WTC11 (cell line): Measurements from ENCODE around the gene PTPN6. TPM values are rescaled to one million over a fixed set of nuclear protein-coding genes. Genes with fewer than 3 reads are reported as not detected.

Source experiments
- ATF1 ChIP-seq: sonication (generic); formaldehyde crosslinking; IDR thresholded peaks from 2 replicates; pipeline ENCODE4 v1.8.1; 2023; ENCODE audit warnings: mild to moderate bottlenecking, moderate library complexity, missing genetic modification reagents
- CDX4 ChIP-seq: fragments of 250-450 bp; sonication (Bioruptor Pico); IDR thresholded peaks from 2 replicates; pipeline ENCODE4 v1.9.0; 2021; ENCODE audit warnings: moderate library complexity, mild to moderate bottlenecking, inconsistent platforms, borderline replicate concordance
- CREB1 ChIP-seq: sonication (generic); formaldehyde crosslinking; IDR thresholded peaks from 2 replicates; pipeline ENCODE4 v1.8.0; 2023; ENCODE audit warnings: mild to moderate bottlenecking, missing genetic modification reagents
- ERG ChIP-seq: fragments of 250-450 bp; sonication (Bioruptor Pico); IDR thresholded peaks from 2 replicates; pipeline ENCODE4 v1.8.0; 2021; ENCODE audit warnings: mild to moderate bottlenecking
- ESRRA ChIP-seq: sonication (generic); formaldehyde crosslinking; IDR thresholded peaks from 2 replicates; pipeline ENCODE4 v1.8.1; 2022; ENCODE audit warnings: mild to moderate bottlenecking, missing genetic modification reagents, borderline replicate concordance
- FOXK1 ChIP-seq: sonication (generic); formaldehyde crosslinking; IDR thresholded peaks from 2 replicates; pipeline ENCODE4 v1.8.0; 2022; ENCODE audit warnings: mild to moderate bottlenecking, moderate library complexity, missing genetic modification reagents
- GRHL2 ChIP-seq: fragments of 250-450 bp; sonication (Bioruptor Pico); IDR thresholded peaks from 2 replicates; pipeline ENCODE4 v1.8.0; 2022; ENCODE audit warnings: mild to moderate bottlenecking, moderate library complexity; ENCODE audit not compliant: insufficient replicate concordance, severe bottlenecking
- JAZF1 ChIP-seq: fragments of 250-450 bp; sonication (Bioruptor Pico); IDR thresholded peaks from 2 replicates; pipeline ENCODE4 v1.9.0; 2021; ENCODE audit warnings: moderate library complexity, mild to moderate bottlenecking, inconsistent platforms
- NFATC4 ChIP-seq: fragments of 250-450 bp; sonication (Bioruptor Pico); IDR thresholded peaks from 2 replicates; pipeline ENCODE4 v1.9.0; 2021; ENCODE audit warnings: mild to moderate bottlenecking
- NFE2L1 ChIP-seq: sonication (generic); formaldehyde crosslinking; IDR thresholded peaks from 2 replicates; pipeline ENCODE4 v1.8.1; 2023; ENCODE audit warnings: missing genetic modification reagents
- NFYB ChIP-seq: sonication (generic); formaldehyde crosslinking; conservative IDR thresholded peaks from 2 replicates; pipeline ENCODE4 v1.8.0; 2022; ENCODE audit warnings: low read depth, missing genetic modification reagents
- NR3C1 ChIP-seq: sonication (generic); formaldehyde crosslinking; conservative IDR thresholded peaks from 2 replicates; pipeline ENCODE4 v1.8.1; 2023; ENCODE audit warnings: low read depth, mild to moderate bottlenecking, missing genetic modification reagents
- PREB ChIP-seq: sonication (generic); formaldehyde crosslinking; IDR thresholded peaks from 2 replicates; pipeline ENCODE4 v1.8.1; 2022; ENCODE audit warnings: mild to moderate bottlenecking, missing genetic modification reagents, moderate library complexity, borderline replicate concordance
- RORB ChIP-seq: fragments of 250-450 bp; sonication (Bioruptor Pico); IDR thresholded peaks from 2 replicates; pipeline ENCODE4 v1.9.0; 2021; ENCODE audit warnings: mild to moderate bottlenecking
- SMAD3 ChIP-seq: sonication (generic); formaldehyde crosslinking; IDR thresholded peaks from 2 replicates; pipeline ENCODE4 v1.8.0; 2022; ENCODE audit warnings: missing genetic modification reagents, mild to moderate bottlenecking, borderline replicate concordance
- SOX15 ChIP-seq: fragments of 250-450 bp; sonication (Bioruptor Pico); IDR thresholded peaks from 2 replicates; pipeline ENCODE4 v1.9.0; 2021; ENCODE audit warnings: mild to moderate bottlenecking
- SP1 ChIP-seq: sonication (generic); formaldehyde crosslinking; conservative IDR thresholded peaks from 2 replicates; pipeline ENCODE4 v1.8.1; 2022; ENCODE audit warnings: missing genetic modification reagents
- STAT6 ChIP-seq: sonication (generic); formaldehyde crosslinking; conservative IDR thresholded peaks from 2 replicates; pipeline ENCODE4 v1.8.1; 2023; ENCODE audit warnings: mild to moderate bottlenecking, low read depth, missing genetic modification reagents, moderate library complexity
- ZBTB21 ChIP-seq: sonication (generic); formaldehyde crosslinking; IDR thresholded peaks from 2 replicates; pipeline ENCODE4 v1.8.1; 2023; ENCODE audit warnings: mild to moderate bottlenecking, missing genetic modification reagents, borderline replicate concordance
- ZNF121 ChIP-seq: sonication (generic); formaldehyde crosslinking; IDR thresholded peaks from 2 replicates; pipeline ENCODE4 v1.8.0; 2023; ENCODE audit warnings: missing genetic modification reagents
- ZNF232 ChIP-seq: sonication (generic); formaldehyde crosslinking; IDR thresholded peaks from 2 replicates; pipeline ENCODE4 v1.8.0; 2022; ENCODE audit warnings: mild to moderate bottlenecking, missing genetic modification reagents
- ZNF281 ChIP-seq: sonication (generic); formaldehyde crosslinking; IDR thresholded peaks from 2 replicates; pipeline ENCODE4 v1.8.0; 2023; ENCODE audit warnings: mild to moderate bottlenecking, missing genetic modification reagents
- ZNF317 ChIP-seq: sonication (generic); formaldehyde crosslinking; IDR thresholded peaks from 2 replicates; pipeline ENCODE4 v1.8.1; 2023; ENCODE audit warnings: low read depth, mild to moderate bottlenecking, moderate library complexity, missing genetic modification reagents, borderline replicate concordance
- ZNF425 ChIP-seq: fragments of 250-450 bp; sonication (Bioruptor Pico); conservative IDR thresholded peaks from 2 replicates; pipeline ENCODE4 v1.9.0; 2021; ENCODE audit warnings: mild to moderate bottlenecking
- ZSCAN18 ChIP-seq: fragments of 250-450 bp; sonication (Bioruptor Pico); IDR thresholded peaks from 2 replicates; pipeline ENCODE4 v2.1.2; 2022; ENCODE audit warnings: mild to moderate bottlenecking, moderate library complexity
- total RNA-seq: library from RNA; stranded (reverse); gene quantifications from 3 replicates; pipeline ENCODE4 v1.2.3, GENCODE V29; 2021

Gene PTPN6
- total RNA-seq, 1 experiment from 2014 or later, result 27.1 TPM

GRCh38 chr12:6943722-6944380, 7.3 kb upstream of the PTPN6 start, which contains the start of the genes C12orf57 and RNU7-1 (continued):
- TF ChIP-seq CDX4 (peak; percentile 97), ATF1 (CRISPR knock-in tag) (no peak; the same call in 1 of the 2 replicates), FOXK1 (CRISPR knock-in tag) (peak; percentile 61), ZNF232 (peak; percentile 70; the same call in 1 of the 2 replicates), NR3C1 (CRISPR knock-in tag) (no peak), PREB (CRISPR knock-in tag) (peak; percentile 91; the same call in 1 of the 2 replicates), JAZF1 (no peak), ZNF317 (0 out of 2 replicates have a peak, but pooled peaks have one; percentile 24), RORB (CRISPR knock-in tag) (peak; percentile 57), ZBTB21 (CRISPR knock-in tag) (peak; percentile 17; the same call in 1 of the 2 replicates), GRHL2 (CRISPR knock-in tag) (no peak), ZNF281 (CRISPR knock-in tag) (no peak), SP1 (peak; percentile 76), ZSCAN18 (no peak), SMAD3 (CRISPR knock-in tag) (peak; percentile 88), ERG (peak; percentile 99), STAT6 (CRISPR knock-in tag) (no peak), SOX15 (peak; percentile 90), ESRRA (no peak), CREB1 (CRISPR knock-in tag) (no peak), NFE2L1 (CRISPR knock-in tag) (peak; percentile 54), ZNF425 (peak; percentile 100), ZNF121 (CRISPR knock-in tag) (no peak), NFYB (peak; percentile 12), NFATC4 (peak; percentile 100)
